GM12892 (cell line): Measurements from ENCODE around the gene SLC2A2.
"Not testable (repeated sequence)": the region's sequence is repeated elsewhere in the genome, so short reads cannot be mapped to it uniquely, and the experiment has no call there.

Source experiments
- DNase-seq: peaks from one replicate; pipeline ENCODE4 v3.0.0; 2011; ENCODE audit not compliant: insufficient read length
- FAIRE-seq: peaks from 2 replicates; lab custom pipeline; 2011; peaks lifted over from hg19 to GRCh38; lab: Jason Lieb, UNC
- POLR2A ChIP-seq: IDR thresholded peaks from 2 replicates; pipeline ENCODE4 v1.6.1; 2011; ENCODE audit warnings: low read depth, low read length, control low read depth
- POLR2AphosphoS5 ChIP-seq: IDR thresholded peaks from 2 replicates; pipeline ENCODE4 v1.6.1; 2011; ENCODE audit warnings: low read depth, low read length, control low read depth
- TAF1 ChIP-seq: IDR thresholded peaks from 2 replicates; pipeline ENCODE4 v1.6.1; 2011; ENCODE audit warnings: low read depth, mild to moderate bottlenecking, control low read depth, low read length, borderline replicate concordance

Gene SLC2A2

GRCh38 chr3:170976190-170976519 is 50.4 kb downstream of the SLC2A2 start:
- FAIRE-seq, result no peak
- no peak for TF ChIP-seq POLR2A
- TF ChIP-seq POLR2AphosphoS5, result no peak
- TF ChIP-seq TAF1, result no peak
- DNase-seq, result no peak

GRCh38 chr3:170975283-170976189 is 51.0 kb downstream of the SLC2A2 start:
- FAIRE-seq (no peak), DNase-seq (no peak)
- no peak for TF ChIP-seq POLR2AphosphoS5
- no peak for TF ChIP-seq POLR2A

GRCh38 chr3:170974872-170975271 is 51.6 kb downstream of the SLC2A2 start:
- no peak for TF ChIP-seq TAF1
- TF ChIP-seq POLR2AphosphoS5, result no peak
- no peak for TF ChIP-seq POLR2A
- FAIRE-seq (no peak), DNase-seq (no peak)

- FAIRE-seq, DNase-seq: not testable (repeated sequence)
These were observed 53.6 kb downstream of the SLC2A2 start for GRCh38 chr3:170972917-170973316.

- FAIRE-seq, result no peak
- no peak for TF ChIP-seq TAF1
- no peak for TF ChIP-seq POLR2A
- TF ChIP-seq POLR2AphosphoS5, result no peak
- no peak for DNase-seq
These were observed 59.4 kb downstream of the SLC2A2 start for GRCh38 chr3:170967126-170967525.

GRCh38 chr3:170966495-170966894 is 60.0 kb downstream of the SLC2A2 start:
- FAIRE-seq (no peak), DNase-seq (no peak)
- no peak for TF ChIP-seq TAF1
- no peak for TF ChIP-seq POLR2A
- no peak for TF ChIP-seq POLR2AphosphoS5

- no peak for DNase-seq
- TF ChIP-seq TAF1 (no peak), POLR2A (no peak), POLR2AphosphoS5 (no peak)
- no peak for FAIRE-seq
These were observed 64.1 kb downstream of the SLC2A2 start for GRCh38 chr3:170962411-170962810.

GRCh38 chr3:170961616-170962400 is 64.7 kb downstream of the SLC2A2 start:
- DNase-seq (no peak), FAIRE-seq (no peak)
- TF ChIP-seq TAF1, result no peak
- no peak for TF ChIP-seq POLR2AphosphoS5
- no peak for TF ChIP-seq POLR2A

GRCh38 chr3:170959457-170959856 is 67.1 kb downstream of the SLC2A2 start:
- FAIRE-seq (no peak), DNase-seq (no peak)
- TF ChIP-seq POLR2AphosphoS5 (no peak), POLR2A (no peak), TAF1 (no peak)

GRCh38 chr3:170956647-170957046 is 69.9 kb downstream of the SLC2A2 start:
- no peak for TF ChIP-seq POLR2AphosphoS5
- no peak for TF ChIP-seq TAF1
- TF ChIP-seq POLR2A, result no peak
- DNase-seq, result no peak
- no peak for FAIRE-seq

GRCh38 chr3:170953736-170954135 is 72.8 kb downstream of the SLC2A2 start:
- TF ChIP-seq TAF1, result no peak
- TF ChIP-seq POLR2A, result no peak
- no peak for TF ChIP-seq POLR2AphosphoS5
- FAIRE-seq (no peak), DNase-seq (no peak)

- DNase-seq (no peak), FAIRE-seq (no peak)
- TF ChIP-seq TAF1 (no peak), POLR2AphosphoS5 (no peak), POLR2A (no peak)
These were observed 73.3 kb downstream of the SLC2A2 start for GRCh38 chr3:170953229-170953628.
